ENCODE results near the gene FRRS1.

DNA sequence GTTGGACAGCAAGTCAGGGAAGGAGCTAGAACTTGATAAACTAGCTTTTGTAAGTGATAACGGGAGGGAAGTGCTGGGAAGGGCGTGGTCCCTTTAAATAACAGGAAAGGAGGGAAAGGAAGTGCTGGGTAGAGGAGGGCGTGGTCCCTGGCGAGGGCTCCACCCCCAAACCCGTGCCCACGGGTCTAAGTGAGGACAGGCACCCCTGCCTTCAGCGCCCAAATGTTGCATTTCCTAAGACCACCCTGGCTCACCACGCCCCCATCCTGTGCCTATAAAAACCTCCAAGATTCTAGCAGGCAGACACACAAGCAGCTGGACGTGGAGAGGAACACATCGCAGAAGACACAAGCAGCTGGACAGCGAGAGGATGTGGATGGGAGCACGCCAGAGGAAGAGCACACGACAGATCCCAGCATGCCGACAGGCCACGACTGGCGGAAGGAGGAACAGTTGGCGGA is 62.0 kb downstream of the FRRS1 start:
- TF ChIP-seq, protein P1, sequence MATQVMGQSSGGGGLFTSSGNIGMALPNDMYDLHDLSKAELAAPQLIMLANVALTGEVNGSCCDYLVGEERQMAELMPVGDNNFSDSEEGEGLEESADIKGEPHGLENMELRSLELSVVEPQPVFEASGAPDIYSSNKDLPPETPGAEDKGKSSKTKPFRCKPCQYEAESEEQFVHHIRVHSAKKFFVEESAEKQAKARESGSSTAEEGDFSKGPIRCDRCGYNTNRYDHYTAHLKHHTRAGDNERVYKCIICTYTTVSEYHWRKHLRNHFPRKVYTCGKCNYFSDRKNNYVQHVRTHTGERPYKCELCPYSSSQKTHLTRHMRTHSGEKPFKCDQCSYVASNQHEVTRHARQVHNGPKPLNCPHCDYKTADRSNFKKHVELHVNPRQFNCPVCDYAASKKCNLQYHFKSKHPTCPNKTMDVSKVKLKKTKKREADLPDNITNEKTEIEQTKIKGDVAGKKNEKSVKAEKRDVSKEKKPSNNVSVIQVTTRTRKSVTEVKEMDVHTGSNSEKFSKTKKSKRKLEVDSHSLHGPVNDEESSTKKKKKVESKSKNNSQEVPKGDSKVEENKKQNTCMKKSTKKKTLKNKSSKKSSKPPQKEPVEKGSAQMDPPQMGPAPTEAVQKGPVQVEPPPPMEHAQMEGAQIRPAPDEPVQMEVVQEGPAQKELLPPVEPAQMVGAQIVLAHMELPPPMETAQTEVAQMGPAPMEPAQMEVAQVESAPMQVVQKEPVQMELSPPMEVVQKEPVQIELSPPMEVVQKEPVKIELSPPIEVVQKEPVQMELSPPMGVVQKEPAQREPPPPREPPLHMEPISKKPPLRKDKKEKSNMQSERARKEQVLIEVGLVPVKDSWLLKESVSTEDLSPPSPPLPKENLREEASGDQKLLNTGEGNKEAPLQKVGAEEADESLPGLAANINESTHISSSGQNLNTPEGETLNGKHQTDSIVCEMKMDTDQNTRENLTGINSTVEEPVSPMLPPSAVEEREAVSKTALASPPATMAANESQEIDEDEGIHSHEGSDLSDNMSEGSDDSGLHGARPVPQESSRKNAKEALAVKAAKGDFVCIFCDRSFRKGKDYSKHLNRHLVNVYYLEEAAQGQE (IDR thresholded peaks at IDR 0.05; ENCODE audit: insufficient read depth in 1 of 2, low read depth in 2 of 2, low read length in 2 of 2) = peak; percentile 66 to 83; a peak in 3 of 4 replicates
- TF ChIP-seq TAF1 (IDR thresholded peaks at IDR 0.05; ENCODE audit: borderline replicate concordance, insufficient read depth, low read length) (peak; percentile 56; the same call in 1 of the 2 replicates), POLR2AphosphoS5 (IDR thresholded peaks at IDR 0.05; ENCODE audit: low read depth, low read length) (peak; percentile 63; the same call in 1 of the 2 replicates), SIN3A (IDR thresholded peaks at IDR 0.05; ENCODE audit: borderline replicate concordance, insufficient read depth, low read length) (no peak; the same call in 1 of the 2 replicates), FOXP2 (optimal IDR thresholded peaks at IDR 0.05; ENCODE audit: borderline replicate concordance, extremely low read depth, extremely low read length, insufficient read depth) (no peak)

All from PFSK-1 (cell line).